CD4-positive, alpha-beta T cell treated with Interleukin-15 for 4 hours (primary cell): ENCODE measurements around the gene CRYGN.

ENCODE experiments used
- DNase-seq: peaks from one replicate; pipeline ENCODE4 v3.0.0-alpha.2; 2020; ENCODE audit warnings: low spot score

Gene CRYGN, protein sequence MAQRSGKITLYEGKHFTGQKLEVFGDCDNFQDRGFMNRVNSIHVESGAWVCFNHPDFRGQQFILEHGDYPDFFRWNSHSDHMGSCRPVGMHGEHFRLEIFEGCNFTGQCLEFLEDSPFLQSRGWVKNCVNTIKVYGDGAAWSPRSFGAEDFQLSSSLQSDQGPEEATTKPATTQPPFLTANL

DNA sequence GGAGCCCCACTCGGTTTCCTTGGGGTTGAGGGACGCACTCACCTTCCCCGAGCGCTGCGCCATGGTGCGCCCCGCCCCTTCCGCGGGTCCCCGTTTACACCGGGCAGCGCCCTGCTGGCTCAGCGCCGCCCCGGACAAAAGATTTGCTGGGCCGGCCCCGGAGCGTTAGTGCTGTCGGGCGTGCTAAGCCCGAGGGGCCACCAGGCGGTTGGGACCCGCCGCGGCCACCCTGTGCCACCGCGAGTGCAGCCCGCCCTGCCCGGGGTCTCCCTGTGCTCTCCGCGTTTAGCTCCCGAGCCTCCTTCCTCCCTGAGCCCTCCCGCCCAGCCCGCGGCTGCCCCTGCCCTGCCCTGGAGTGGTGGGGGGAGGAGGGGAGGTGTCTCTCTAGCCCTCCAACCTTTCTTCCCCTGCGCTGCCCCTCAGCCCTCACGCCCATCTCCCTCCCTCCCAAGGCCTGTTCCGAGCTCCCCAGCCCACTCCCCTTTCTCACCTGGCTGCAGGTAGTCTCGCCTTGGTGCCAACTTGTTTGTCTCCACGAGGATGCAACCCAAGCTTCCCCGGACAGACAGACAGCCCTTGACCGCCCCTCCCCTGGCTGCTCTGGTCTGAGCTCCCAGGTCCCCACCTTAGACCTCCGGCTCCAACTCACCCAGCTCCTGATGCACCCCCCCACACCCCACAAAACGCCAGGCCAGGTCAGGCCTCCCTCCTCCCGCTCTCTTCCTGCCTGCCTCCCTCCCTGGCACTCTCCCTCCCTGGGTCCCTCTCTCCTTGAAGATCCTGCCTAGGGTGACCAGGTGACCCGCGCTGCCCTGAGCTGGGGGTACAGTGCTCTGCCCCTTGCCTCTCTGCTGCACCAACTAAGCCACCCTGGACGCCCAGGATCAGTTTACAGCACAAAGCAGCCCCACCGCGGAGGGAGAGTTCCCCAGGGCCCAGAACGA lies at the start of gene CRYGN:
TSS of gene CRYGN (minus strand) at position 287 of the 944 bp plus-strand sequence. CDS start at position 63, 224 bp downstream.
- no peak for DNase-seq

DNA sequence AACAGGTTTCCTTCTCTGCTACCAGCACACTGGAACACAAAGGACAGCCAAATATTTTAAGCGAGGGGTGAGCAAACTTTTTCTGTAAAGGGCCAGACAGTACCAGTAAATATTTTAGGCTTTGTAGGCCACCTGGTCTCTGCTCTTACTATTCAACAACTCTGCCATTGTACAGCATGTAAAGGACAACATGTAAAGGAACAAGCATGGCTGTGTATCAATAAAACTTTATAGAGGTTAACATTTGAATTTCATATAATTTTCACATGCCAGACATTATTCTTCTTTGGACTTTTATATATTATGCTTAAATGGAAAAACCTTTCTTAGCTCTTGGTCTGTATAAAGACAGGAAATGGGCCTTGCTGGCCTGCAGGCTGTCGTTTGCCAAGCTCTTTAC lies 49.6 kb upstream of the CRYGN start:
- DNase-seq: no peak

DNA sequence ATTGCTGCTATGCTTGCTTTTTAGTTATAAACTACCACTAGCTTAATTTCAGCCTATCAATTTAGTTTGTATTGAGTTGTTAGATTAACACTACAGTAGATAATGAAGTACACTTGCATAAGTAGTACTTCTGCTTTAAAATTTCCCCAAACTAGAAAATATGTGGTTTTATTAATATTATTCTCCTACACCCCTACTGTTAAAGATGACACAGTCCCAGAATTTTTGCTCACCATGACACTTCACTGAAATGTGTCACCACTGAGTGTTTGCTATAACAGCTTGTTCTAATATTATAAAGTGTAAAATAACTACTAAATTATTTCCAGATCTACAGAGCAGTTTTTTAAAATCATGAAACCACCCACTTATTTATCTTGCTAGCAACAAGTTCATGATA lies 48.2 kb upstream of the CRYGN start:
- DNase-seq: no peak

DNA sequence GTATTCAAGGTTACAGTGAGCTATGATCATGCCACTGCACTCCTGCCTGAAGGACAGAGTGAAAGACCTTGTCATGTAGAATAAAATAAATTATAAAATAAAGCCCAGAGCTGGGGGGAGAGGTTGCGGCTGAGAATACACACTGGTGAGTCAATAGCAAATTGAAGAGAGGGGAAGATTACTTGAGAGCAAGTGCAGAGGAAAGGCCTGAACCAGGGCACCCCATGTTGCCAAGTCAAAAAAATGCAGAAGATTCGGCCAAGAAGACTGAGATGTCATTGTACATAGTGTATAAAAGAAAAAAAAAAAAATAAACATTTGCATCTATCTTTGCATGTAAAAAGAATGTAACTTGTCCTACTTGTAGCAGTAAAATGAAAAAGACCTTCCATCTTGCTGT lies 47.3 kb upstream of the CRYGN start:
- DNase-seq: no peak

DNA sequence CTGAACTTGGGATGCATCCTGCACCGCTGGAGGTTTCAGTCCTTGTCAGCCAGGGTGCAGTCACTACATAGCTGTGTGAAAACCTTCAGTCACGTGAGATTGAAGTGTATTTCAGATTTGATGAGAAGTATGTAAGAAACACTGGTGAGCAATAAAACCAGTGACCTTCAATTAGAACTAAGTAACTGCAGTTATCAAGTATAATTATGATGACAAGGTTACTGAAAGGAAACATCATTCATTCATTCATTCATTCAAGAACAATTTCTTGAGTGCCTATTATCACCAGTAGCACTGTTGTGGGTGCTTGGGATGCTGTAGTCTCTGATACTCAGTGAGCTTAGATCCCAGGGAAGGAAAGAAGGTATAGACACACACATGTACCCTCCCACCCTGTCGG lies 46.1 kb upstream of the CRYGN start:
- DNase-seq: no peak

DNA sequence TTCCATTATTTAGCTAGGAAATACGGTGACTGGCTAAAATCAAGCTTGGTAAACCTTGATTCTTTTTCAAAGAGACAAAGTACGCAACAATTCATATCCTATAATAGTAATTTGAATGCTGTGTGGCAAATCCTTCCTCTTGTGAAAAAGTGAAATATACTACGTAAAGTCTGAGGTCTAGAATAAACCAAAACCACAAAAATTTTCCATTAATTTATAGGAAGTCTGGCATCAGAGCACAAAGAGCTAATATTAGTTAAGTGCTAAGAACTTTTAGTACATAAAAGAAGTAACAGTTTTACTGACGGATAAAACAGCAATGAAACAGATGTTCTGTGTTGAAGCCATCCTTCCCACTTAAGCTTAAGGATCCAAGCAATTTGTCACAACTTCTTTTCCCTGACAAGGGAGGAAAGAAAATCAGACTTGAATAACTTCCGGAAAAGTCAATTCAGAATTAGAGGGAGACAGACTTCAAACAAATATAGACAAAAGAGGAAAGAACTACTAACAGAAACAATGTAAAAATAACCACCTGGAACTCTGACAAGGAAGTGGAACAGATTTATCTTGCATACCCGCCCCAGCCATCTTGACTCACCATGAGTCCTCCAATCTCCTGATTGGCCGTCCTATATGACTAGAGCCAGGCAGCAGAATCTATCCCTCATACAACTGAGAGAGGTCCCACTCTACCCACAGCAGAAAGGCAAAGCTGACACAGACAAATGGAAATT lies 45.2 kb upstream of the CRYGN start:
- DNase-seq: no peak

DNA sequence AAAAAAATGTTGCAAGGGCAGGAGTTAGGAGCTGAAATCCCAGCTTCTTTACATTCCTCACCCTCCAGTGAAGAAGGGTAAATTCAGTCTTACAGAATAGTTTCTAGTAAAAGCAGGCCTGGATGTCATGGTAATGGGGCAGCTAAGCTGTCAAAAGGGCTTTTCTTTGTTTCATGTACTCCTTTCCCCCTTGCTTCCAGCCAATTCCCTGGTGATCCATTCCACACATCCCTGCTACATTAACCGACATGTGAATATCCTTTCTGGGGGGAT lies 43.7 kb upstream of the CRYGN start:
- no peak for DNase-seq

DNA sequence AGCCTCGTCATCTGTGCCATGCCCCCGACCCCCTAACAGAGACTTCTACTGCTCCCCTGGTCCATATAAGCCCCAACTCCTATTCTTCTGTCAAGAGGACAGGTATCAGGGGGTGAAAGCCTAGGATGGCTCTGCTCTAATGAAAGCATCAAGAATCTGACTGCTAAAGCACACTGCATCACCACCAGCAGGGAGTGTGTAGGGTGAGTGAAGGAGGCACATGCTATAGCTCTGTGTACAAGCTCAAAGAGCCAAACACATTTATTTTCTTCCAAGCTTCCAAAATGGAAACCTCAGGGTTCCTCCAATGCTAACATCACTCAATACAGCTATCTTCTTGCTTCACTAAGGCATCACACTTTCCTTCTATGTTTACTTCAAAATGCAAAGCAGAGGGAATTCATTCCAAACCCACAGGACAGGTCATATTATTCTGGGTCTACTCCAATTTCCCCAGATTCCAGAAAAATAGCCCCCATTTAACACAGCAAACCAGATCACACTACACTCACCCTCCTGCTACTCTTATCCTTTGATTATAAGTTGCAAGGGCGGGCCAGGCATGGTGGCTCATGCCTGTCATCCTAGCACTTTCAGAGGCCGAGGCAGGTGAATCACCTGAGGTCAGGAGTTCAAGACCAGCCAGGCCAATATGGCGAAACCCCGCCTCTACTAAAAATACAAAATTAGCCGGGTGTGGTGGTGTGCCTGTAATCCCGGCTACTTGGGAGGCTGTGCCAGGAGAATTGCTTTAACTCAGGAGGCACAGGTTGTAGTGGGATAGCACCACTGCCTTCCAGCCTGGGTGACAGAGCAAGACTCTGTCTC lies 43.2 kb upstream of the CRYGN start:
- no peak for DNase-seq

DNA sequence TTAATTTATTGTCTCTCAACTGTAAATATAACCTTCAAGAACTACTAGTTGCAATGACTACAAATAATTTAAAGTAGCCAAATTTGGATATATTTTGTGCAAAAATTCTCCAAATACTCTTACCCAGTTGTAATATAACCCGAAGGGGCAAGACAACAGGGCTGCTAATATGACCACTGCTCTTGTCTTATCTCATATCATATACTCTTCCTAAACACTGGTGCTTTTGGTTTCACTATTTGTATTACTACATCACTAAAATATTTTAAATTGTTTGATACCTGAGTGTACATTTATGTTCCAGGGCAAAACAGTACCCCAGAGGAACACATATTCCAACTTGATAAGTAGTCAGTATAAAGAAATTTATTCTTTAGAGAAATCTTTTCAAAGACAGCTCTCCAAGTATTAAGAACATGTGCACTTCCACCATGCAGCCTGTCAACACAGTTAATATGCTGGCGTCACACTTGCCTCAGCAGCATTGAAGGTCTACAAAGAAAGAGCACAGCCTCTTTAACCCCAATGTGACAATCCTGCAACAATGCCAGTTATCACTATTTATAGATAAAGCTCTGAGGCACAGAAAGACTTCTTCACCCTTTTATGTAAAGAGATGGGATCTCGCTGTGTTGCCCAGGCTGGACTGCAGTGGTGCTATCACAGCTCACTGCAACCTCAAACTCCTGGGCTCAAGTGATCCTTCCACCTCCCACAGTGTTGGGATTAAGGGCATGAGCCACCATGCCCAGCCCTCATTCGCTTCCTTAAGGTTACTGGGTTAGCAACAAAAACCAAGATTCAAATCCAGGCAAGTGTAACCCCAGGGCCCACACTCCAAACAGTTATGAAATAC lies 41.9 kb upstream of the CRYGN start:
- DNase-seq: no peak

DNA sequence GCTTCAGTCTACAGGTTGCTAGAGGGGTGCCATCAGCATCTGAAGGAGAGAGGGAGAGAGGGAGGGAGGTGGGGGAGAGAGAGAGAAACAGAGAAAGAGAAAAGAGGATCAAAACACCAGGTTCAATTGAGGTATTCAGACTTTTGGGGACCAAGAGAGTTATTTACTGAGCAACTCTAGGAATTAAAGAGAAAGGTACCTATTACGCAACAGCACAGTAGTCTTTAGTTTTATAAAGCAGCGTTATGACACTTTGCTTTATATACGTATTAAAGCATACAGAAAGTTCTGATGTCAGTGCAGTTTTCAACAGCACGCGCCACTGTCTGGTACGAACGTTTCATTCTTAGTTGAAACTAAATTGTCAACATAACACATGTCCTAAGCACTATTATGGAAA lies 37.9 kb upstream of the CRYGN start:
- DNase-seq: no peak

DNA sequence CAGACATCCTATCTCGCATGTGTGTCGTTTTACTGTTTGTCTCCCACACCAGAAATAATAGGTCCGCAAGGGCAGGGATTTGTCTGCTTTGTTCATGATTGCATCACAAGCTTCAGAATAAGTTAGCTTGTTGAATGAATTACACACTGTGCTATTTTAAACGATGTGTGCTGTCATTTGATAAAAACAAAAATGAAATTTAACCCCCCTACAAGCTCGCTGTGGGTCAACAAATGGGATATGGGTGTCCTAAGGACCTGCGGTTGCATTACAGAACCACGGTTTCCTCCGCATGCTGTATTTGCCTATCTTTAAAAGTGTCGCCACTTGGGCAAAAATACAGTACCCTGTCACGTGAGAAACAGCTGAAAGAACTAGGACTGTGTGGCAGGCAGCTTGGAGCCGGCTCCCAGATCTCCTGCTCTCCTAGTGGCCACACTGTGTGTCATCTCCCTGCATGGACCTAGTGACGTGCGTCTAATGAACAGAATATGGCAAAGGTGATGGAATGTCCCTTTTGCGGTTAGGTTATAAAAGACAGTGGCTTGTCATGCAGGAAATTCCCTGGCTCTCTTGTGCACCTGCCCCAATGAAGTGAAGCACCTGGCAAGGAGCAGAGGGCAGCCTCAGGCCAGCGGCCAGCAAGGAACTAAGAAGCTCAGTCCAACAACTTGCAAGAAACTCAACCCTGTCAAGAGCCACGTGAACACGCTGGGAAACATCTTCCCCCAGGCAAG lies 32.9 kb upstream of the CRYGN start:
- no peak for DNase-seq

DNA sequence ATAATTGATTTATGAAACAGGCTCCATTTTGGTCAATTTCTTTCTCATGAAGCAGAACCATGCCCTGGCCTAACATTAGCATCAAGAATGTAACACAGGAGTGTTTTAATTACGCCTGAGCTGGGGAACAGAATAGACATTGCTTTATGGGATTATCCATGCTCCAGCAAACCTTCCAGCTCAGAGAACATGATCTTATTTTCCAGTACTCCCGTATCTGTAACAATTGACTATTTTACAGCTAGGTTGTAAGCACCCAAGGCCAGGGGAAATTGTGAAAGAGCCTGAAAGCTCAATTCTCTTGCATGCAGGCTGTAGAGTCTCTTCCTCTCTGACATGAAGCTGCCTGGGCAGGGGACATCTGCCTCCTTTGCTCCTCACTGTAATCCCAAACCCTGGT lies 30.8 kb upstream of the CRYGN start:
- no peak for DNase-seq

DNA sequence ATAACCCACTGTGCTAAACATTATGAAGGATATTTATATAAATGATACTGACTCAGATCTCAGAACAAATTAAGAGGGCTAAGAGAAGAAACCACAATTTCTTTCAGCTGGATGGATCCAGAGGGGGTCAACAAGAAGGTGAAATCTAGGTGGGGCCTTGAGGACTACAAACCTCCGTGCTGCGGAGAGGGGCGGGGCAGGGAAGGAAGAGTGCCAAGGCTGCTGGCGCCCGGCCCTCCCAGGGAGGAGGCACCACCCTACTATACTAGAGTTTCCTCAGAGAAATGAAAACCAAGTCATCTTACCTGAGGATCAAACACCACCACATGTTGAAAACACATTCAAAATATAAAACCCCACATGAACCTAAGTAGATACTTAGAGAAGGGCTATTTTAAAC lies 29.3 kb upstream of the CRYGN start:
- no peak for DNase-seq

DNA sequence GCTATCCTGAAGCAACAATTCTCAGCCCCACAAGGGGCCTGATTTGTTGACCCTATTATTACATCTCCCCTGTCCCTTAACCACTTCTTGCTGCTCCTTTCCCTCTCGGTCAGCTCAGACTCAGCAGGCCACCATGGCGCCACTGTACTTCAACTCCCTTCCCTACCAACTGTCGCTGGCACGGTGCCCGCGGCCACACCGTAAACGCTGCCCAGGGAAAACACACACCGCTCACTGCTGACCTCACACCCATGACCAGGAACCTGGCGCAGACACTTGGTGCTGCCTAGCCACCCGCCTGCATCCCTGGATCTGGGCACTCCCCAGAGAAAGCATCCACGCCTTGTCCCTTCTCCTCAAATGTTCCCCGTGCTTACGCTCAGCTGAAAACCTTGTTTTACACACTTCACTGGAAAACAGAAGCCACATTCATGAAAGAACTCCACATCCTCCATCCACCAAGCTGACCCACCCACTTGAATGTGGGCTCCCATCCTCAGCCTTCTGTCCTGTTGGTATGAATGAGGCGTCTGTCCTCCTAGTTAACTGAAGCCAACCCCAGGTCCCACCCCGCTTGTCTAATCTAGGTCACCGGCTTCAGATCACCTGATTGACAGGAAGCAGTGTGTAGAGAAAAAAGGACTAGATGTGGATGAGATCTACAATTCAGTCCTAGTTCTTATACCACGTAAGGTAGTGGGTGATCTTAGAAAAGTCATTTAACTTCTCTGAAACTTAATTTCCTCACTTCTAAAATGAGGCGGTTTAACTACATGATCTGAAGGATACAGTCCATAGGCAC lies 28.5 kb upstream of the CRYGN start:
- DNase-seq: no peak

DNA sequence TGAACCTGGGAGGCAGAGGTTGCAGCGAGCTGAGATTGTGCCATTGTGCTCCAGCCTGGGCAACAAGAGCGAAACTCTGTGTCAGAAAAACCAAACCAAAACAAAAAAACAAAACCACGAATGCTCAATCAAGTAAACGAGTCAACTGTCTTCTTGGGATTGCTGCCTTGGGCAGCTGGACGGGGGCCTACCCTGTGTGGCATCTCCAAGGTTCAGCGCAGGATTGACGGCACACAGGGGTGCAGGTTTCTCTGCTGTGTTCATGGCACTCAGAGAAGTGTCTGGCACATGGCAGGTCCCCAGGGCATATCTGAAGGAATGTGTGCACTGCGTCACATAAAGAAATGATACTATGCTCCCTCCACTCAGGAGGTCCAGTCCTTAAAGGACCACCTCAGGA lies 25.2 kb upstream of the CRYGN start:
- no peak for DNase-seq

DNA sequence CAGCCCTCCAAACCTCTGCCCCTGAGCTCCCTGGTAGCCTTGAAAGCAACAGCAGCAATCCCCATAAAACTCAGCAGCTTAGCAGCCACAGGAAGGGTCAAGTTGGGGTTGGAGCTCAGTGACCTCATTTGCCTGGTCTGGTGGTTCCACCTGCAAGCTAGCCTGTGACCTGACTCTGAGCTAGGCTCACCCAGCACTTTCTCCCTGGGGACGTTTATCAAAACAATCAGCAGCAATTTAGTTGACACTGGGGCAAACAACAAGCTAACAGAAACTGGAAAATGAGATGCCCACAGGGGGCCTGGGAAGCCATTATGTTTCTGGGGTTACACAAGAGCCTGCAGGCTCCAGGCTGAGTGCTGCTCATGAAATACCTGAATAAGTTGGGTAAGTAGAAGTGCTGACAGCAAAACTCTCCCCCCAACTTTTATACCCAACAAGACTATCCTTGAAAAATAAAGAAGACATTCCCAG lies 22.4 kb upstream of the CRYGN start:
- DNase-seq: no peak

DNA sequence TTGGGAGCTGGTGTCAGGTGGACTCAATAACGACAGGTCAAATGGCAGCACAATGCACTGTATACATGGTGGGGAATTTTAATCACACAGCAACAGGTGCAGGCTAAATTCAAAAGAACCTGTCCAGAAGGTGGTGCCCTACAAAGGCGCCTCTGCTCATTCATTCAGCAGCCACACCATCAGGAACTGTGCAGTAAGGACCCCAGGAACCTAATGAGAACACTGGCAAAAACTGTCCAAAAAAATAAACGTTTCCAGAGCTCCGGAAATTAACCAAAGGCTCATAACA lies 21.9 kb upstream of the CRYGN start:
- DNase-seq: no peak

DNA sequence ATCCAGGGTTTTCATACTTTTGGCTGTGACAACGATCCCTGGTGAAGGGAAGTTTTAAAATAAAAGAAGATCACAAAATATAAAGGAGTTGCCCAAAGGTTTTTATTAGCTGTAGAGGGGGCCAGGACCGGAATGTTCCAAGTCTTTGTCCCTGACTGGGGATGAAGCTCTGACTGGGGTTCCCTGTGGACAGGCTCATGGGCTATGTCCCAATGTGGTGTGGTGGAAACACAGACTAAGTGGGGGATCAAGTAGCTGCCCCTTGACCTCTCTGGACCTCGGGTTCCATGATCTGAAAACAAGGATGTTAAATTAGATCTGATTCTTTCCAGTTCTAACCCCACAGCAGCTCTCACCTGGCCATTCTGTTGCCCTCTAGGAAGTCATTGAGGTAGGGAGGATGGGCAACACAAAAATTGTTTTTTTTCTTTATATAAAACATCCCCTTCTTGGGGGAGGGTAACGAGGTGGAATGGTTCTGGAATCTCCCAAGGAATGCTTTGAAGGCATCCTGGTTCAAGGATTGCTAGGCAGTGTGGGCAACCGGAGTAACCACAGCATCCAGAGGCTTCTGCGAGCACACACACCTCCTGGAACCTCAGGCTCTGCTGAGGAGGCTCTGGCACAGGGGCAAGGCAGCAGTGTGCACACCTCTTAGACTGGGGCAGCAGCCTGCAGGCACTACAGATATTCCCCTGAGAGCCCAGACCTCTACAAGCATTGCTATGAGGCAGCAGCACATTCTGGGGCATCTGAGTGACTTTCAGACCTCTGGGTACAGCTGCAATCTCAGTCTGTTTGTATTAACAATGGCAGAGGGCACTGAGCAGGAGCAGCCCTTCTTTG lies 21.4 kb upstream of the CRYGN start:
- no peak for DNase-seq

DNA sequence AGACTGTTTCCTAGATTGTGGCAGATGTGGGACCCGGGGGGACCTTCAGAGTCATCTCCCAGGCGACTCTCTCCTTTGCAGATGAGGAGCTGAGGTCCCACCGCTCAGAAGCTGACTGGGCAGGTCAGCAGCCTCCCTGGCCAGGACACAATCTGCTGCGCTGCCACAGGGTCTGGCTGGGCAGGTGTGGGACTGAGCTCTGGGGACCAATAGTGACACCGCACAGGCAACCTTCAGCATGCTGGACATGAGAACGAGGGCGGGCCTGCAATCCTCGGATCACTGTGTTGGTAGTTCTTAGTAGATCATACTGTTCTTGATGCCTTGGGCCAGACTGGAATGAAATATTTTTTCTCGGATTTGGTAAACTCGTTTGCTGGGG lies 20.5 kb upstream of the CRYGN start:
- DNase-seq: no peak
